Erythroblast (primary cell): Measurements from ENCODE around the gene GPC6.

Experiments
- GATA1 ChIP-seq: IDR thresholded peaks from 2 replicates; pipeline ENCODE4 v1.6.1; 2011; ENCODE audit warnings: low read depth, mild to moderate bottlenecking, control low read depth, low read length, moderate library complexity
- POLR2A ChIP-seq: IDR thresholded peaks from 2 replicates; pipeline ENCODE4 v1.6.1; 2011; ENCODE audit warnings: mild to moderate bottlenecking, low read length

- TF ChIP-seq POLR2A (no peak), GATA1 (no peak)
Measured at GRCh38 chr13:94121686-94122085, 895.1 kb downstream of the GPC6 start.
